ENCODE results near the gene KANSL1L. TPM values are rescaled to one million over a fixed set of nuclear protein-coding genes. Genes with fewer than 3 reads are reported as not detected.

Gene KANSL1L, protein sequence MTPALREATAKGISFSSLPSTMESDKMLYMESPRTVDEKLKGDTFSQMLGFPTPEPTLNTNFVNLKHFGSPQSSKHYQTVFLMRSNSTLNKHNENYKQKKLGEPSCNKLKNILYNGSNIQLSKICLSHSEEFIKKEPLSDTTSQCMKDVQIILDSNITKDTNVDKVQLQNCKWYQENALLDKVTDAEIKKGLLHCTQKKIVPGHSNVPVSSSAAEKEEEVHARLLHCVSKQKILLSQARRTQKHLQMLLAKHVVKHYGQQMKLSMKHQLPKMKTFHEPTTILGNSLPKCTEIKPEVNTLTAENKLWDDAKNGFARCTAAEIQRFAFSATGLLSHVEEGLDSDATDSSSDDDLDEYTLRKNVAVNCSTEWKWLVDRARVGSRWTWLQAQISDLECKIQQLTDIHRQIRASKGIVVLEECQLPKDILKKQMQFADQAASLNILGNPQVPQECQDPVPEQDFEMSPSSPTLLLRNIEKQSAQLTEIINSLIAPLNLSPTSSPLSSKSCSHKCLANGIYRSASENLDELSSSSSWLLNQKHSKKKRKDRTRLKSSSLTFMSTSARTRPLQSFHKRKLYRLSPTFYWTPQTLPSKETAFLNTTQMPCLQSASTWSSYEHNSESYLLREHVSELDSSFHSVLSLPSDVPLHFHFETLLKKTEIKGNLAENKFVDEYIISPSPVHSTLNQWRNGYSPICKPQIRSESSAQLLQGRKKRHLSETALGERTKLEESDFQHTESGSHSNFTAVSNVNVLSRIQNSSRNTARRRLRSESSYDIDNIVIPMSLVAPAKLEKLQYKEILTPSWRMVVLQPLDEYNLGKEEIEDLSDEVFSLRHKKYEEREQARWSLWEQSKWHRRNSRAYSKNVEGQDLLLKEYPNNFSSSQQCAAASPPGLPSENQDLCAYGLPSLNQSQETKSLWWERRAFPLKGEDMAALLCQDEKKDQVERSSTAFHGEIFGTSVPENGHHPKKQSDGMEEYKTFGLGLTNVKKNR
- 1 to 10 TPM; 2.7 to 3.0 TPM for polyA plus RNA-seq

GRCh38 chr2:210171309-210172218 is at the start of gene KANSL1L:
Gene KANSL1L (minus strand): TSS chr2:210171409. CDS start chr2:210154582, 16,827 bp downstream.
- H3K4me3 ChIP-seq (ENCODE audit: low read depth in 1 of 2, low read length in 2 of 2): peak within 1 kb of the TSS; percentile 64 to 96
- H3K27ac ChIP-seq (ENCODE audit: low read depth in 2 of 2, low read length in 1 of 2): peak within 1 kb of the TSS; percentile 98 to 100
- no peaks in the 10 kb centered on the region for H3K4me1 ChIP-seq (ENCODE audit: control insufficient read depth in 2 of 2, insufficient read depth in 2 of 2, low read length in 1 of 2)
- 1% methylated on average over 46 to 67 of the region's 67 CpGs for WGBS, 2 donors
- H3K9me3 ChIP-seq (ENCODE audit: control insufficient read depth in 2 of 2, insufficient read depth in 1 of 2, low read depth in 1 of 2, low read length in 1 of 2): no peaks in the 10 kb centered on the region
- H3K27me3 ChIP-seq (ENCODE audit: control insufficient read depth in 1 of 2, insufficient read depth in 2 of 2, low read length in 2 of 2): no peaks in the 10 kb centered on the region
- H3K36me3 ChIP-seq (ENCODE audit: control insufficient read depth in 2 of 2, insufficient read depth in 2 of 2, low read length in 1 of 2): no peaks in the 10 kb centered on the region

DNA sequence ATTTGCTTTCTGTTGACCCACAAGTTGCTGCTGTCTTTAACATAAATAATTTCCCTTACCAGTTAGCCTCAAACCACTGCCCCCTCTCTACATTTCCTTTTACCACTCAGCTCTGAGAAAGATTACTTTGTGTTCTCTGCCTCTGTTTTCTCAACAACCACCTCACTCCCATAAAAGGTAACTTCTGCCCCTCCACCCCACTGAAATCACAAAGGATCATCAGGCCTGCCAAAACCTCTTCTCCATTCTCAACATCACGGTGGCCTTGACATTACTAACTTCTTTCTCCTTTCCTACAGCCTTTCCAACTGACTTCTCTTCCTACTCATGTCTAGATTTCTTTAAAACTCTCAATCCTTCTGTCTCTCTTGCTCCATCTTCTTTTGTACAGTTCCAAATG is 43.9 kb upstream of the KANSL1L start:
- no peaks in the 10 kb centered on the region for H3K27me3 ChIP-seq (ENCODE audit: control insufficient read depth in 1 of 2, insufficient read depth in 2 of 2, low read length in 2 of 2)
- no peaks in the 10 kb centered on the region for H3K36me3 ChIP-seq (ENCODE audit: control insufficient read depth in 2 of 2, insufficient read depth in 2 of 2, low read length in 1 of 2)
- no peak overlapping the region for H3K4me3 ChIP-seq (ENCODE audit: low read depth in 1 of 2, low read length in 2 of 2)
- no peaks in the 10 kb centered on the region for H3K9me3 ChIP-seq (ENCODE audit: control insufficient read depth in 2 of 2, insufficient read depth in 1 of 2, low read depth in 1 of 2, low read length in 1 of 2)
- H3K4me1 ChIP-seq (ENCODE audit: control insufficient read depth in 2 of 2, insufficient read depth in 2 of 2, low read length in 1 of 2): no peaks in the 10 kb centered on the region
- no peak overlapping the region for H3K27ac ChIP-seq (ENCODE audit: low read depth in 2 of 2, low read length in 1 of 2)
- 46 to 52% methylated on average over 1 of the region's 1 CpG for WGBS, 2 donors

- Histone ChIP-seq H3K27me3 (ENCODE audit: control insufficient read depth in 1 of 2, insufficient read depth in 2 of 2, low read length in 2 of 2) (no peaks in the 10 kb centered on the region), H3K36me3 (ENCODE audit: control insufficient read depth in 2 of 2, insufficient read depth in 2 of 2, low read length in 1 of 2) (no peaks in the 10 kb centered on the region), H3K4me1 (ENCODE audit: control insufficient read depth in 2 of 2, insufficient read depth in 2 of 2, low read length in 1 of 2) (no peaks in the 10 kb centered on the region), H3K27ac (ENCODE audit: low read depth in 2 of 2, low read length in 1 of 2) (no peak overlapping the region), H3K9me3 (ENCODE audit: control insufficient read depth in 2 of 2, insufficient read depth in 1 of 2, low read depth in 1 of 2, low read length in 1 of 2) (no peaks in the 10 kb centered on the region), H3K4me3 (ENCODE audit: low read depth in 1 of 2, low read length in 2 of 2) (no peak overlapping the region)
- 80 to 91% methylated on average over 1 of the region's 1 CpG for WGBS, 2 donors
These were observed 39.0 kb upstream of the KANSL1L start for GRCh38 chr2:210210185-210210584.

GRCh38 chr2:210207929-210208328 is 36.7 kb upstream of the KANSL1L start:
- Histone ChIP-seq H3K4me3 (ENCODE audit: low read depth in 1 of 2, low read length in 2 of 2) (no peak overlapping the region), H3K4me1 (ENCODE audit: control insufficient read depth in 2 of 2, insufficient read depth in 2 of 2, low read length in 1 of 2) (no peaks in the 10 kb centered on the region), H3K9me3 (ENCODE audit: control insufficient read depth in 2 of 2, insufficient read depth in 1 of 2, low read depth in 1 of 2, low read length in 1 of 2) (no peaks in the 10 kb centered on the region), H3K36me3 (ENCODE audit: control insufficient read depth in 2 of 2, insufficient read depth in 2 of 2, low read length in 1 of 2) (no peaks in the 10 kb centered on the region), H3K27me3 (ENCODE audit: control insufficient read depth in 1 of 2, insufficient read depth in 2 of 2, low read length in 2 of 2) (no peaks in the 10 kb centered on the region), H3K27ac (ENCODE audit: low read depth in 2 of 2, low read length in 1 of 2) (no peak overlapping the region)
- 78 to 93% methylated on average over 1 of the region's 1 CpG for WGBS, 2 donors

DNA sequence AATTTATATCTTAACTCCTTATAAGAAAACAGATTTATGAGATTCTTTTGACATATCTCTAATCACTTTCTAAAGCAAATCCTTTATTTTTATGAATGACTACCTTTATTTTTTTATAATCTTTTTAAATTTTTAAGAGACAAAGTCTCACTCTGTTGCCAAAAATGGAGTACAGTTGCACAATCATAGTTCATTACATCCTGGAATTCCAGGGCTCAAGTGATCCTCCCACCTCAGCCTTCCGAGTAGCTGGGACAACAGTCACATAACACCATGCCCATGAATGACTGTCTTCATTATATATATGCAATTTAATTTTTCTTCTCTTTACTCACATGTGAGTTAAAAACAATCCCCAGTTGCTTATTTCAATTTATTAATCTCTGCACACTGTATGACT is 32.3 kb upstream of the KANSL1L start:
- WGBS, 2 donors: 54 to 68% methylated on average over 1 of the region's 1 CpG
- Histone ChIP-seq H3K27me3 (ENCODE audit: control insufficient read depth in 1 of 2, insufficient read depth in 2 of 2, low read length in 2 of 2) (no peaks in the 10 kb centered on the region), H3K9me3 (ENCODE audit: control insufficient read depth in 2 of 2, insufficient read depth in 1 of 2, low read depth in 1 of 2, low read length in 1 of 2) (no peaks in the 10 kb centered on the region)

GRCh38 chr2:210203147-210203546 is 31.9 kb upstream of the KANSL1L start:
- Histone ChIP-seq H3K4me1 (ENCODE audit: control insufficient read depth in 2 of 2, insufficient read depth in 2 of 2, low read length in 1 of 2) (no peaks in the 10 kb centered on the region), H3K36me3 (ENCODE audit: control insufficient read depth in 2 of 2, insufficient read depth in 2 of 2, low read length in 1 of 2) (no peaks in the 10 kb centered on the region), H3K27me3 (ENCODE audit: control insufficient read depth in 1 of 2, insufficient read depth in 2 of 2, low read length in 2 of 2) (no peaks in the 10 kb centered on the region), H3K27ac (ENCODE audit: low read depth in 2 of 2, low read length in 1 of 2) (no peak overlapping the region), H3K4me3 (ENCODE audit: low read depth in 1 of 2, low read length in 2 of 2) (no peak overlapping the region), H3K9me3 (ENCODE audit: control insufficient read depth in 2 of 2, insufficient read depth in 1 of 2, low read depth in 1 of 2, low read length in 1 of 2) (no peaks in the 10 kb centered on the region)
- 80 to 85% methylated on average over 1 of the region's 1 CpG for WGBS, 2 donors

More for the DNA sequence above, 32.3 kb upstream of the KANSL1L start:
- Histone ChIP-seq H3K4me3 (ENCODE audit: low read depth in 1 of 2, low read length in 2 of 2) (no peak overlapping the region), H3K36me3 (ENCODE audit: control insufficient read depth in 2 of 2, insufficient read depth in 2 of 2, low read length in 1 of 2) (no peaks in the 10 kb centered on the region), H3K4me1 (ENCODE audit: control insufficient read depth in 2 of 2, insufficient read depth in 2 of 2, low read length in 1 of 2) (no peaks in the 10 kb centered on the region), H3K27ac (ENCODE audit: low read depth in 2 of 2, low read length in 1 of 2) (no peak overlapping the region)

DNA sequence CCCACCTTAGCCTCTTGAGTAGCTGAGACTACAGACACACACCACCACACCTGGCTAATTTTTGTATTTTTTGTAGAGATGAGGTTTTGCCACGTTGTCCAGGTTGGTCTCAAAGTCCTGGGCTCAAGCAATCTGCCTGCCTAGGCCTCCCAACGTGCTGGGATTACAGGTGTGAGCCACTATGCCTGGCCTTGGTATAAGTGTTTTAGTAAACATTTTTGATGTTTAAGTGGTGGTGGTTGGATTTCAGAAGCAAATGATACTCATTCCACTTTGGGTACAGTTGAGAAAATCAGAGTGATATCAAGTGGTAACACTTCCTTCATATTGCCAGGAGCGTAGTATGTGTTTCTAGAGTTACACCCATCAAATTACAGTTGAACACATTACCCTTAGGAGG is 28.6 kb upstream of the KANSL1L start:
- H3K27ac ChIP-seq (ENCODE audit: low read depth in 2 of 2, low read length in 1 of 2): no peak overlapping the region
- no peak overlapping the region for H3K4me3 ChIP-seq (ENCODE audit: low read depth in 1 of 2, low read length in 2 of 2)
- WGBS, 2 donors: 85 to 86% methylated on average over 3 of the region's 3 CpGs
- no peaks in the 10 kb centered on the region for H3K9me3 ChIP-seq (ENCODE audit: control insufficient read depth in 2 of 2, insufficient read depth in 1 of 2, low read depth in 1 of 2, low read length in 1 of 2)
- no peaks in the 10 kb centered on the region for H3K4me1 ChIP-seq (ENCODE audit: control insufficient read depth in 2 of 2, insufficient read depth in 2 of 2, low read length in 1 of 2)
- H3K36me3 ChIP-seq (ENCODE audit: control insufficient read depth in 2 of 2, insufficient read depth in 2 of 2, low read length in 1 of 2): no peaks in the 10 kb centered on the region
- no peaks in the 10 kb centered on the region for H3K27me3 ChIP-seq (ENCODE audit: control insufficient read depth in 1 of 2, insufficient read depth in 2 of 2, low read length in 2 of 2)

DNA sequence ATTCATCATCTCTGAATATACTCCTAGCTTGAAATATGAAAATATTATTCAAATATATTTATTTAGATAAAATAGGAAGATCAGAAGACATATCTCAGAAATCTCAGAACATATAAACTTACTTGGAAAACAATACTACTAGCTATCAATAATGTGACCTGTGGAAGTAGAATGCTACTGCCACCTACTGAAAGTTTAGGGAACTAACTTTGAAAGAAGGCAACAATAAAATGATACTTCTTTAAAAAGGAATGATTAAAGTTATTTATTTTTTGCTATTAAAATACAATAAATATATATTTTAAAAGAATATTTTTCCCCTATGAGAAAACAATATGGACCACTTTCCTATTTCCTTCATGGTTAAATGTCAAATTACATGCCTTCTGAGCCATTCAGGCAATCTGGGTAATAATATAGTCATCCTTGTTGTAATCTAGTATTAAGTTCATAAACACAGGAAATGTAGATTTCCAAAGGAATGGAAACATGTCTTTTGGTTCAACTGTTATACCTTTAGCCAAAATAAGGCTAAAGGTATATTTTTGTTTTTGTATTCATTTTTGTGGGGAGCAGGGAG is 28.1 kb upstream of the KANSL1L start:
- Histone ChIP-seq H3K4me1 (ENCODE audit: control insufficient read depth in 2 of 2, insufficient read depth in 2 of 2, low read length in 1 of 2) (no peaks in the 10 kb centered on the region), H3K27me3 (ENCODE audit: control insufficient read depth in 1 of 2, insufficient read depth in 2 of 2, low read length in 2 of 2) (no peaks in the 10 kb centered on the region), H3K27ac (ENCODE audit: low read depth in 2 of 2, low read length in 1 of 2) (no peak overlapping the region), H3K36me3 (ENCODE audit: control insufficient read depth in 2 of 2, insufficient read depth in 2 of 2, low read length in 1 of 2) (no peaks in the 10 kb centered on the region), H3K4me3 (ENCODE audit: low read depth in 1 of 2, low read length in 2 of 2) (no peak overlapping the region), H3K9me3 (ENCODE audit: control insufficient read depth in 2 of 2, insufficient read depth in 1 of 2, low read depth in 1 of 2, low read length in 1 of 2) (no peaks in the 10 kb centered on the region)

DNA sequence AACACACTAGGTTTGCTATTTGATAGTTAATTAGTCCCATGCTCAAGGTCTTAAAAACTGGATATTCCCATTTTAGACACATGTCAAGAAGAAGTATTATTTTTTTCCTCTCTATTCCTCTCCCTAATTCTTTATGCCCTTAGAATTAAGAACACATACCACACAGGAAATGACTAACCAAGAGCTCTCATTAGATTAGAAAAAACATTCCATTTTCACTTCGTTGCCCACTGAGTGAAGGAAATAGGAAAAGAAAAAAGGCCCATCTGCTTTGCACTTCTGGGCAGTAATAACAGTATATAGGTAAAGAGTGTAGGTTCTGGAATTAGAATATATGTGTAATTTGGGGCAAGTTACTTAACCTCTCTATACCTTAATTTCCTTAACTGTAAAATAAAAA is 27.1 kb upstream of the KANSL1L start:
- Histone ChIP-seq H3K27me3 (ENCODE audit: control insufficient read depth in 1 of 2, insufficient read depth in 2 of 2, low read length in 2 of 2) (no peaks in the 10 kb centered on the region), H3K36me3 (ENCODE audit: control insufficient read depth in 2 of 2, insufficient read depth in 2 of 2, low read length in 1 of 2) (no peaks in the 10 kb centered on the region), H3K9me3 (ENCODE audit: control insufficient read depth in 2 of 2, insufficient read depth in 1 of 2, low read depth in 1 of 2, low read length in 1 of 2) (no peaks in the 10 kb centered on the region), H3K4me3 (ENCODE audit: low read depth in 1 of 2, low read length in 2 of 2) (no peak overlapping the region), H3K4me1 (ENCODE audit: control insufficient read depth in 2 of 2, insufficient read depth in 2 of 2, low read length in 1 of 2) (no peaks in the 10 kb centered on the region), H3K27ac (ENCODE audit: low read depth in 2 of 2, low read length in 1 of 2) (no peak overlapping the region)
- 19 to 21% methylated on average over 1 of the region's 1 CpG for WGBS, 2 donors

Data from esophagus (tissue), 2 donors.